Measurements from ENCODE around the gene U2AF2. TPM values are rescaled to one million over a fixed set of nuclear protein-coding genes. Genes with fewer than 3 reads are reported as not detected.

U2AF2 gene
- polyA plus RNA-seq, 3 donors, result 5.3 to 166 (median 5.4) TPM

DNA sequence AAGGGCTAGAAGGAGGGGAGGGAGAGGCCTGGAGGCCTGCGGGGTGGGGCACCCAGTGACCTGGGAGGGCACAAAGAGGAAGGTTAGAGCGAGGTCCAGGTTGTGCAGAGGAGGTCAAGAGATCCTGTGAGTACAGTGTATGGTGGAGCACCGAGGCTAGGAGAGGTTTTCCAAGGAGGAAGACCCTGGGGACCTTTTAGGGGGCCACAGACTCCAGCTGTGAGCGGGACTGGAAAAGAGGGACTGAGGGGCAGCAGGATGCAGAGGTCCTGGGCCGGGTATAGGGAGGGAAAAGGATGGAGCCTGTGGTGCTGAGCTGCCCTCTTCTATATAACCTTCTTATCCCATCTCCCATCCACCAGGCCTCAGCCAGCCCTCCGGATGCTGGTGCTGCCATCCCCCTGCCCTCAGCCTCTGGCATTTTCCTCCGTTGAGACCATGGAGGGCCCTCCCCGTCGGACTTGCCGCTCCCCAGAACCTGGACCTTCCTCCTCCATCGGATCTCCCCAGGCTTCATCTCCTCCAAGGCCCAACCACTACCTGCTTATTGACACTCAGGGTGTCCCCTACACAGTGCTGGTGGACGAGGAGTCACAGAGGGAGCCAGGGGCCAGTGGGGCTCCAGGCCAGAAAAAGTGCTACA, 10.5 kb upstream of the U2AF2 start:
- intact Hi-C loops (cut with micrococcal nuclease), result loop anchor here in 1 of 2 donors (5.0 kb wide), 1 partner anchor 37 kb away; the partner anchor contains the start of gene ZNF865
- H3K27ac Mint-ChIP-seq, result peak overlapping the region in 6 of 7 donors; percentile 53 to 91 (median 81)
- 67% methylated on average over 10 of the region's 12 CpGs for WGBS (ENCODE audit: insufficient coverage)
- H3K4me1 ChIP-seq (ENCODE audit: control insufficient read depth in 1 of 2, insufficient read depth in 2 of 2, low read length in 2 of 2), result peaks cover 66 to 77% of the 10 kb centered on the region in 2 donors
- H3K27me3 ChIP-seq (ENCODE audit: control insufficient read depth in 2 of 2, insufficient read depth in 2 of 2, low read length in 2 of 2), result peaks cover 0 to 5% of the 10 kb centered on the region in 2 donors
- H3K27me3 Mint-ChIP-seq (ENCODE audit: low read depth in 3 of 3), result peaks cover 7 to 29% (median 21%) of the 10 kb centered on the region in 3 donors
- H3K9ac ChIP-seq (ENCODE audit: insufficient read depth, low read length, poor library complexity, severe bottlenecking), result peak overlapping the region; percentile 74
- peaks cover 62% of the 10 kb centered on the region for H3K4me1 Mint-ChIP-seq
- H3K4me2 ChIP-seq (replicated peaks; ENCODE audit: extremely low read depth, low read length, poor library complexity, severe bottlenecking), result peak overlapping the region; percentile 96
- H3K9me3 Mint-ChIP-seq, result peaks cover 0 to 7% (median 4%) of the 10 kb centered on the region in 7 donors
- DNase-seq, result no peak
- peaks cover 10 to 22% of the 10 kb centered on the region in 2 donors for H3K36me3 Mint-ChIP-seq
- H3K27ac ChIP-seq (ENCODE audit: low read depth in 1 of 2, low read length in 2 of 2), result peak overlapping the region in 1 of 2 donors; percentile 91
- H4K20me1 ChIP-seq (ENCODE audit: insufficient read depth, low read length), result peaks cover 12% of the 10 kb centered on the region
- TF ChIP-seq, protein P1, sequence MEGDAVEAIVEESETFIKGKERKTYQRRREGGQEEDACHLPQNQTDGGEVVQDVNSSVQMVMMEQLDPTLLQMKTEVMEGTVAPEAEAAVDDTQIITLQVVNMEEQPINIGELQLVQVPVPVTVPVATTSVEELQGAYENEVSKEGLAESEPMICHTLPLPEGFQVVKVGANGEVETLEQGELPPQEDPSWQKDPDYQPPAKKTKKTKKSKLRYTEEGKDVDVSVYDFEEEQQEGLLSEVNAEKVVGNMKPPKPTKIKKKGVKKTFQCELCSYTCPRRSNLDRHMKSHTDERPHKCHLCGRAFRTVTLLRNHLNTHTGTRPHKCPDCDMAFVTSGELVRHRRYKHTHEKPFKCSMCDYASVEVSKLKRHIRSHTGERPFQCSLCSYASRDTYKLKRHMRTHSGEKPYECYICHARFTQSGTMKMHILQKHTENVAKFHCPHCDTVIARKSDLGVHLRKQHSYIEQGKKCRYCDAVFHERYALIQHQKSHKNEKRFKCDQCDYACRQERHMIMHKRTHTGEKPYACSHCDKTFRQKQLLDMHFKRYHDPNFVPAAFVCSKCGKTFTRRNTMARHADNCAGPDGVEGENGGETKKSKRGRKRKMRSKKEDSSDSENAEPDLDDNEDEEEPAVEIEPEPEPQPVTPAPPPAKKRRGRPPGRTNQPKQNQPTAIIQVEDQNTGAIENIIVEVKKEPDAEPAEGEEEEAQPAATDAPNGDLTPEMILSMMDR (IDR thresholded peaks at IDR 0.05), result no peak
- peaks cover 0 to 3% of the 10 kb centered on the region in 2 donors for H3K9me3 ChIP-seq (replicated peaks in 1 of 2; ENCODE audit: control insufficient read depth in 1 of 2, insufficient read depth in 1 of 2, low read length in 2 of 2)
- H3K36me3 ChIP-seq (replicated peaks in 1 of 2; ENCODE audit: control insufficient read depth in 1 of 2, insufficient read depth in 2 of 2, low read length in 2 of 2), result peaks cover 11 to 13% of the 10 kb centered on the region in 2 donors
- H3K4me3 Mint-ChIP-seq, result peak overlapping the region; percentile 87 to 91
- H3K79me2 ChIP-seq (ENCODE audit: insufficient read depth, low read length), result peaks cover 31% of the 10 kb centered on the region
- peak overlapping the region; percentile 74 for H2AFZ ChIP-seq (ENCODE audit: insufficient read depth, low read depth, low read length, poor library complexity, severe bottlenecking)
- H3K4me3 ChIP-seq (replicated peaks in 1 of 3; ENCODE audit: low read depth in 2 of 3, low read length in 3 of 3), result peak overlapping the region; percentile 46 to 83 (median 59)

DNA sequence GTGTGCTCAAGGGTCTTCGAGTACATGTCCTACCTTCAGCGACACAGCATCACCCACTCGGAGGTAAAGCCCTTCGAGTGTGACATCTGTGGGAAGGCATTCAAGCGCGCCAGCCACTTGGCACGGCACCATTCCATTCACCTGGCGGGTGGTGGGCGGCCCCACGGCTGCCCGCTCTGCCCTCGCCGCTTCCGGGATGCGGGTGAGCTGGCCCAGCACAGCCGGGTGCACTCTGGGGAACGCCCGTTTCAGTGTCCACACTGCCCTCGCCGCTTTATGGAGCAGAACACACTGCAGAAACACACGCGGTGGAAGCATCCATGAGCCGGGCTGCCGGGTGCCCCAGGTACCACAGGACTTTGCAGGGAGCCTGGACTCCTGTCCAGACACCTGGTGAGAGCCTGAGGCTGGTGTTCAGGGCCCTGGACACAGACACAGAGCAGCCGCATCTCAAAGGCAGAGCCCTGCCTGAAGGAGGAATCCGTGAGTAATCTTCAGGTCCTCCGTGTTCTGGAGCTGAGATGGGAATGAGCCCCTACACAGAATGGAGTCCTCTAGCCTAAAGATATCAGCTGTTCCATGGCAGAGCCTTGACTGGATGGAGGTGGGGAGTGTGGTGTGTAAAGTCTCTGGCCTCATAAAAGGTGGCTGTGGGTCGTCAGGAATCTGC, 9.9 kb upstream of the U2AF2 start:
- H3K9ac ChIP-seq (ENCODE audit: insufficient read depth, low read length, poor library complexity, severe bottlenecking), result peak overlapping the region; percentile 74
- H3K79me2 ChIP-seq (ENCODE audit: insufficient read depth, low read length), result peaks cover 31% of the 10 kb centered on the region

More for the DNA sequence above, 9.9 kb upstream of the U2AF2 start:
- Mint-ChIP-seq H3K4me3 (no peak overlapping the region), H3K27me3 (ENCODE audit: low read depth in 3 of 3) (peaks cover 7 to 31% (median 19%) of the 10 kb centered on the region in 3 donors), H3K9me3 (peaks cover 0 to 7% (median 4%) of the 10 kb centered on the region in 7 donors), H3K36me3 (peaks cover 10 to 22% of the 10 kb centered on the region in 2 donors), H3K27ac (peak overlapping the region in 1 of 7 donors; percentile 23), H3K4me1 (peaks cover 63% of the 10 kb centered on the region)
- Histone ChIP-seq H2AFZ (ENCODE audit: insufficient read depth, low read depth, low read length, poor library complexity, severe bottlenecking) (no peak overlapping the region), H3K4me1 (ENCODE audit: control insufficient read depth in 1 of 2, insufficient read depth in 2 of 2, low read length in 2 of 2) (peaks cover 61 to 71% of the 10 kb centered on the region in 2 donors), H3K4me3 (replicated peaks in 1 of 3; ENCODE audit: low read depth in 2 of 3, low read length in 3 of 3) (no peak overlapping the region), H4K20me1 (ENCODE audit: insufficient read depth, low read length) (peaks cover 10% of the 10 kb centered on the region), H3K27me3 (ENCODE audit: control insufficient read depth in 2 of 2, insufficient read depth in 2 of 2, low read length in 2 of 2) (peaks cover 0 to 5% of the 10 kb centered on the region in 2 donors), H3K36me3 (replicated peaks in 1 of 2; ENCODE audit: control insufficient read depth in 1 of 2, insufficient read depth in 2 of 2, low read length in 2 of 2) (peaks cover 11 to 13% of the 10 kb centered on the region in 2 donors), H3K4me2 (replicated peaks; ENCODE audit: extremely low read depth, low read length, poor library complexity, severe bottlenecking) (peak overlapping the region; percentile 96), H3K9me3 (replicated peaks in 1 of 2; ENCODE audit: control insufficient read depth in 1 of 2, insufficient read depth in 1 of 2, low read length in 2 of 2) (peaks cover 0 to under 1% of the 10 kb centered on the region in 2 donors), H3K27ac (ENCODE audit: low read depth in 1 of 2, low read length in 2 of 2) (peak overlapping the region in 1 of 2 donors; percentile 91)
- WGBS (ENCODE audit: insufficient coverage), result 98% methylated on average over 25 of the region's 28 CpGs
- TF ChIP-seq, protein P1 (IDR thresholded peaks at IDR 0.05), result no peak
- no peak for DNase-seq
- intact Hi-C loops (cut with micrococcal nuclease), result loop anchor here in 1 of 2 donors (5.0 kb wide), 1 partner anchor 38 kb away; the partner anchor contains the start of gene ZNF865

Measured in CD14-positive monocyte (primary cell).